HG03039 (cell line): ENCODE results near the gene TNRC18.
"Not testable (repeated sequence)": the region's sequence is repeated elsewhere in the genome, so short reads cannot be mapped to it uniquely, and the experiment has no call there.

Experiments
- ATAC-seq: cut with Tn5 transposase; IDR thresholded peaks from one replicate; pipeline ENCODE4 v1.9.1; 2021; ENCODE audit warnings: mild to moderate bottlenecking, moderate library complexity; ENCODE audit not compliant: unreplicated experiment

The TNRC18 gene

GRCh38 chr7:5275510-5275909 is 148.1 kb downstream of the TNRC18 start:
- not testable (repeated sequence) for ATAC-seq

DNA sequence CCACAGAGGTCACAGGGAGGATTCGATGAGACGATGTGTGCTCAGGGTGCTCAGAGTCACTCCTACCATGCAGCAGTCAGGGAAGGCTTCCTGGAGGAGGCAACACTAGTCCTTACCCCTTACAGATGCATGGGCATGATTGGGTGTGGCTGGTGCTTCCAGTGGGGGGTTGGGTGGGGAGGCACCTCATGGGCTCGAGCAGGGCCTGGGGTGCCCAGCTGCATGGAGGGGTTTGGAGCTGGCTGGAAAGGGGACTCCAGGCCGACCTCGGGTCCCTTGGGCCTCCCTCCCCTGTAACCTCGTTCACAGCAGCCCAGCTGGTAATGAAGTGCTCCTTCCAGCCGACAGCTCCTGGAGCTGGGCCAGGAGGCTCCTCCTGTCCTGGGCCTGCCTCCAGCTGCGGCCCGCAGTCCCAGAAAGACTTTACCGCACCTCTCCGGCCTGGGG is 148.6 kb downstream of the TNRC18 start:
- not testable (repeated sequence) for ATAC-seq

- ATAC-seq = no peak
Observed at GRCh38 chr7:5274441-5274840, 149.2 kb downstream of the TNRC18 start.

- not testable (repeated sequence) for ATAC-seq
Observed at GRCh38 chr7:5273831-5274405, 149.7 kb downstream of the TNRC18 start.

- ATAC-seq = no peak
Observed at GRCh38 chr7:5270788-5271187, 152.8 kb downstream of the TNRC18 start.

DNA sequence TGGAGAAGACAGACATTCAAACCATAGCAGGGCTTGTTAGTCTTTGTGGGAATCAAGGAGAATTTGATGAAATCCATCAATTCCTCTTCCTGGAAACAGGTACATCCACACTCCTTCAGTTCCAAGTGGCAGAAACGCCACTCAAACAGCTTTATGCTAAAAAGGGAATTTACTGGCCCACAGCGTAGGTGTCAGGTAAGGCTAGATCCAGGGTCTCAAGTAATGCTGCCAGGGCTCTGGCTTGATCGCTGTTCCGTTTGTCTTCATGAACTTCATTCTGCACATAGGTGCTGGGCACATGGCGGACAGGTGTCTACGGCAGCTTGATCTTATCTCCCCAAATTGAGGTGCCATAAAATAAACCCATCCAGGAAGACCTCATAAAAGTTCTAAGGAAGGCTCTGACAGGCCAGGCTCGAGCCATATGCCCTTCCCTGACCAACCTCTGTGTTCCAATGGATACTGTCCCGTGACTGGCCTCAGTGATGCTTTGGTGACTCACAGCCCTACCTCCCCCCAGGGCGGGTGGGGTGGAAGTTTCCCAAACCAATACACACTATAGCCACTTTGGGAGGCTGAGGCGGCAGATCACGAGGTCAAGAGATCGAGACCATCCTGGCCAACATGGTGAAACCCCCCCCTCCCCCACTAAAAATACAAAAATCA is 153.5 kb downstream of the TNRC18 start:
- not testable (repeated sequence) for ATAC-seq

GRCh38 chr7:5267829-5268228 is 155.8 kb downstream of the TNRC18 start:
- ATAC-seq = not testable (repeated sequence)

GRCh38 chr7:5266191-5267028 is 157.2 kb downstream of the TNRC18 start:
- no peak for ATAC-seq

DNA sequence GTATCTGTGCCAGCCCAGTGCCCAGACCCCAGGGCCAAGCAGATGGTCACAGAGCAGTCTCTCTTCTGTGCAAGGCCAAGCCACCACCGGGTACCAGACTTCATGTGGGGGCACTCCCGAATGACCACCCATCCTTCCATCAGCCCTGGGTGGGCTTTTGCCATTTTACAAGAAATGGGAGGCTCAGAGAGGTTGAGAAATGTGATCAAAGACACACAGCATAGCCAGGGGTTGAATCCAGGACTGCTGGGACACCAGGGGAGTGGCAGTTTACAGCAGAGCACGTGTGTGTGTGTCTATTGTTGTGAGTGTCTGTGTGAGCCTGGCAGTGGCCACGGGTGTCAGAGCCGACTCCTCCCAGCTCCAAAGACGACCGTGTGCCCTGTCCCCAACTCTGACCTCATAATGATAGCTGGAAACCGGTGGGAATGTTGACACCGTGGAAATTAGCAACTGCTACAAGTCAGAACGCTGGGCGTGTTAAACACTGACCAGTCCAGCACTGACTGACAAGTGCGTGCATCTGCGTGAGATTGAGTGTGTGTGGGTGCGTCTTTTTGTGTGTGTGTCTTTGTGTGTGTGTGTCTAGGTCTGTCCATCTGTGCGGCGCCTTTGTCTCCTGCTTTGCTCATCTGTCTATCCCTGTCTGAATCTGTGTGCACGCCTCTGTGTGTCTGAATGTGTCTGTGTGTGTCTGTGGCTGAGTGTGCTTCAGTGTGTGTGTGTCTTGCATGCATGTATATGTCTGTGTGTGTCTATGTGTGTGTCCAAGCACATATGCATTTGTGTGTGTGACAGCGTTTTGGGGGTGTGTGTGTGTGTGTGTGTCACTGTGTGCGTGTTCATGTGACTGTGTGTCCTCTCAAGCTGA is 158.1 kb downstream of the TNRC18 start:
- no peak for ATAC-seq

DNA sequence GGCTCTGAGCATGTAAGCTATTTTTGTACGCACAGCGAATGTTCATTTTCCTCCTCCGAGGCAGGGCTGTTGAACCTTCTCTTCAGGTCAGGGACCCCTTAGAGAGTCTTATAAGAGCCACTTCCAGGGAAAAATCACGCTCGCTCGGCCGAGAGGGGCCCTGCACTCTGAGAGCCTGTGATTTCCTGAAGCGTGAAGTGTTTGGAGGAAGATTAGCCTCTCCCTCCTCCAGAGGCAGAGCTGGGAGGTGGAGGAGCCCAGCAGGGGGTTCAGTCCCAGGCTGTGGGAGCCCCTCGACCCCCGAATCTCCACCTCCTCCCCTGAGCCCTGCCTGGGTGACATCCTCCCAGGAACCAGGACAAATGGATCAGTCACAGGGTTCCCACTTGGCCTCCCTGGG is 160.6 kb downstream of the TNRC18 start:
- not testable (repeated sequence) for ATAC-seq

- not testable (repeated sequence) for ATAC-seq
Observed at GRCh38 chr7:5260530-5261068, 163.0 kb downstream of the TNRC18 start.
